Measurements from ENCODE around the gene KNOP1. TPM values are rescaled to one million over a fixed set of nuclear protein-coding genes. Genes with fewer than 3 reads are reported as not detected.

KNOP1 gene
- total RNA-seq, 1 experiment from 2014 or later = 24.5 TPM

DNA sequence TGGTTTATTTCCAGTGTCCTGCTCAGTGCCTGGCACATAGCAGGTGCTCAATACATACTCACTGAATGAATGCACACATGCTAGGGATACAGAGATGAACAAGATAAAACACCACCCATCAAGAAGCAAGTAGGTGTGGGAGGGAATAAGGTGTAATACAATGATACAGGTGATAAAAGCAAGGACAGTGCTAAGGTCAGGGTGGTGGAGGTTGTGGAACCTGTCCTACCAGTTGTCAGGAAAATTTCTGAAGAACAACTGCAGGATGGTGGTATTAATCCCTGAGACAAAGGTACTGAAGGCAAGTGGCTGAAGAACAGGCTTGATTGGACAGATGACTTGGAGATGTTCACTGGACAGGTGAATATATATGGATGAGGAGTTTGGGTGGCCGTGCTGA is 1.8 kb downstream of the KNOP1 start:
- intact Hi-C loops (cut with micrococcal nuclease) = loop anchor here (5.0 to 10.0 kb wide), 3 partner anchors 114 to 171 kb away; no protein-coding TSS in a partner anchor
- TF ChIP-seq CTCF (IDR thresholded peaks at IDR 0.05; ENCODE audit: unreplicated experiment) = no peak
- POLR2A ChIA-PET = interaction anchor here (0.6 kb wide), 1 partner anchor 11 kb away, joined by 3 read pairs; no protein-coding TSS in a partner anchor

DNA sequence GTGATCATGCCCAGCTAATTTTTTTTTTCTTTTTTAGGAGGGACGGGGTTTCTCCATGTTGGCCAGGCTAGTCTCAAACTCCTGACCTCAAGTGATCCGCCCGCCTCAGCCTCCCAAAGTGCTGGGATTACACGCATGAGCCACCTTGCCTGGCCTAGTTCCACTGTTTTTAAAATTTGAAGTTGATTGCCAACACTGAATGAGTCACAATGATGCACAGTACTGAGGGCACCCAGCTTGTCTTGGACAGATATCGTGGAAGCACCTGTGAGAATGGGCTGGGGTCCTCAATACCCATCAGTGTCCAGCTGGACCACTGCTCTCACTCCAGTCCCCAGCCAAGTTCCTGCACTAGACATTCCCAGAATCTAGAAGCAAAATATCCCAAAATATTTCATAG is 2.5 kb downstream of the KNOP1 start:
- H3K9me3 Mint-ChIP-seq (ENCODE audit: unreplicated experiment) = no peaks in the 10 kb centered on the region
- H3K27me3 Mint-ChIP-seq (ENCODE audit: insufficient read depth, unreplicated experiment) = no peaks in the 10 kb centered on the region
- peaks cover 33% of the 10 kb centered on the region for H3K36me3 Mint-ChIP-seq (ENCODE audit: insufficient read depth, unreplicated experiment)
- CTCF ChIA-PET = no interaction called here
- H3K4me1 Mint-ChIP-seq (ENCODE audit: insufficient read depth, unreplicated experiment) = peaks cover 27% of the 10 kb centered on the region
- no TSS peak for BruUV-seq (replicated peaks)
- peak overlapping the region; percentile 87 for H3K4me3 Mint-ChIP-seq (ENCODE audit: unreplicated experiment)
- DNase-seq (ENCODE audit: unreplicated experiment) = peak; percentile 63
- peak overlapping the region; percentile 90 for H3K27ac Mint-ChIP-seq (ENCODE audit: low read depth, unreplicated experiment)
- no peak for TF ChIP-seq CTCF (IDR thresholded peaks at IDR 0.05; ENCODE audit: unreplicated experiment)
- intact Hi-C loops (cut with micrococcal nuclease) = loop anchor here (5.0 to 10.0 kb wide), 3 partner anchors 113 to 172 kb away; no protein-coding TSS in a partner anchor
- POLR2A ChIA-PET = interaction anchor here (0.6 kb wide), 1 partner anchor 24 kb away, joined by 3 read pairs; no protein-coding TSS in a partner anchor

More for the DNA sequence above, 1.8 kb downstream of the KNOP1 start:
- no TSS peak for BruUV-seq (replicated peaks)
- Mint-ChIP-seq H3K4me1 (ENCODE audit: insufficient read depth, unreplicated experiment) (peaks cover 27% of the 10 kb centered on the region), H3K4me3 (ENCODE audit: unreplicated experiment) (peak overlapping the region; percentile 87), H3K27ac (ENCODE audit: low read depth, unreplicated experiment) (no peak overlapping the region), H3K36me3 (ENCODE audit: insufficient read depth, unreplicated experiment) (peaks cover 27% of the 10 kb centered on the region), H3K9me3 (ENCODE audit: unreplicated experiment) (no peaks in the 10 kb centered on the region), H3K27me3 (ENCODE audit: insufficient read depth, unreplicated experiment) (no peaks in the 10 kb centered on the region)
- no peak for DNase-seq (ENCODE audit: unreplicated experiment)
- CTCF ChIA-PET = no interaction called here

- intact Hi-C loops (cut with micrococcal nuclease) = loop anchor here (10.0 kb wide), 1 partner anchor 129 kb away; no protein-coding TSS in a partner anchor
- ChIA-PET CTCF (interaction anchor here (0.8 to 1.3 kb wide), 3 partner anchors 10 to 112 kb away, joined by 3 to 5 read pairs (median 4); no protein-coding TSS in a partner anchor), POLR2A (no interaction called here)
- BruUV-seq (replicated peaks) = no TSS peak
- TF ChIP-seq CTCF (IDR thresholded peaks at IDR 0.05; ENCODE audit: unreplicated experiment) = no peak
- no peak for DNase-seq (ENCODE audit: unreplicated experiment)
- Mint-ChIP-seq H3K4me3 (ENCODE audit: unreplicated experiment) (no peak overlapping the region), H3K27me3 (ENCODE audit: insufficient read depth, unreplicated experiment) (no peaks in the 10 kb centered on the region), H3K4me1 (ENCODE audit: insufficient read depth, unreplicated experiment) (peaks cover 27% of the 10 kb centered on the region), H3K36me3 (ENCODE audit: insufficient read depth, unreplicated experiment) (peaks cover 44% of the 10 kb centered on the region), H3K27ac (ENCODE audit: low read depth, unreplicated experiment) (peak overlapping the region; percentile 90), H3K9me3 (ENCODE audit: unreplicated experiment) (no peaks in the 10 kb centered on the region)
These were observed 4.3 kb downstream of the KNOP1 start for GRCh38 chr16:19713697-19714096.

- POLR2A ChIA-PET = interaction anchor here (0.5 kb wide), 1 partner anchor 23 kb away, joined by 3 read pairs; no protein-coding TSS in a partner anchor
- CTCF ChIA-PET = interaction anchor here (0.5 to 1.3 kb wide), 4 partner anchors 9 to 1871 kb away, joined by 3 to 5 read pairs (median 4); no protein-coding TSS in a partner anchor
- intact Hi-C loops (cut with micrococcal nuclease) = loop anchor here (10.0 kb wide), 1 partner anchor 128 kb away; no protein-coding TSS in a partner anchor
These were observed 5.5 kb downstream of the KNOP1 start for GRCh38 chr16:19712418-19713058.

More at GRCh38 chr16:19712418-19713058, 5.5 kb downstream of the KNOP1 start:
- DNase-seq (ENCODE audit: unreplicated experiment) = no peak
- Mint-ChIP-seq H3K36me3 (ENCODE audit: insufficient read depth, unreplicated experiment) (peaks cover 43% of the 10 kb centered on the region), H3K4me1 (ENCODE audit: insufficient read depth, unreplicated experiment) (peaks cover 27% of the 10 kb centered on the region), H3K27ac (ENCODE audit: low read depth, unreplicated experiment) (no peak overlapping the region), H3K9me3 (ENCODE audit: unreplicated experiment) (no peaks in the 10 kb centered on the region), H3K4me3 (ENCODE audit: unreplicated experiment) (no peak overlapping the region), H3K27me3 (ENCODE audit: insufficient read depth, unreplicated experiment) (no peaks in the 10 kb centered on the region)
- TF ChIP-seq CTCF (IDR thresholded peaks at IDR 0.05; ENCODE audit: unreplicated experiment) = no peak
- no TSS peak for BruUV-seq (replicated peaks)
